ENCODE measurements around the gene ECHS1. TPM values are rescaled to one million over a fixed set of nuclear protein-coding genes. Genes with fewer than 3 reads are reported as not detected.

ECHS1 gene
- total and polyA plus RNA-seq, 9 of the 15 experiments (the other 6 are each of a cell fraction or from before 2014, with no cell fraction given): 16.6 to 100 (median 68.1) TPM

GRCh38 chr10:133415752-133416151, 42.6 kb upstream of the ECHS1 start:
- Histone ChIP-seq H3K9me3 (replicated peaks; ENCODE audit: control insufficient read depth, insufficient read depth, low read depth, low read length) (peaks cover 3% of the 10 kb centered on the region; the same call in 1 of the 2 replicates), H3K27ac (ENCODE audit: extremely low read depth, low read depth, low read length) (no peak overlapping the region), H3K27me3 (ENCODE audit: control insufficient read depth in 2 of 2, insufficient read depth in 2 of 2, low read length in 2 of 2) (no peaks in the 10 kb centered on the region), H3K4me3 (no peak overlapping the region), H2AFZ (ENCODE audit: low read depth, low read length) (no peak overlapping the region), H3K36me3 (ENCODE audit: control insufficient read depth, insufficient read depth, low read length) (peaks cover 15% of the 10 kb centered on the region; the same call in 1 of the 3 replicates), H4K20me1 (replicated peaks; ENCODE audit: control insufficient read depth, insufficient read depth, low read length) (no peaks in the 10 kb centered on the region), H3K79me2 (ENCODE audit: control insufficient read depth, insufficient read depth, low read length) (no peaks in the 10 kb centered on the region), H3K4me2 (ENCODE audit: insufficient read depth, low read length) (no peak overlapping the region), H3K9ac (ENCODE audit: insufficient read depth in 1 of 2, low read depth in 2 of 2, low read length in 2 of 2) (no peak overlapping the region), H3K9me1 (ENCODE audit: control insufficient read depth, insufficient read depth, low read length) (no peaks in the 10 kb centered on the region), H3K4me1 (replicated peaks in 1 of 2; ENCODE audit: control insufficient read depth in 2 of 2, insufficient read depth in 2 of 2, low read length in 2 of 2) (no peaks in the 10 kb centered on the region)
- no peak for FAIRE-seq
- DNase-seq (ENCODE audit: extremely low read depth in 1 of 4, low spot score in 3 of 4): no peak
- TF ChIP-seq ZNF134 (CRISPR knock-in tag; conservative IDR thresholded peaks at IDR 0.05) (no peak), TEAD2 (tag; IDR thresholded peaks at IDR 0.05) (no peak), ZBTB40 (IDR thresholded peaks at IDR 0.05) (no peak), ZBTB40 (CRISPR knock-in tag; IDR thresholded peaks at IDR 0.05) (no peak), SIN3B (IDR thresholded peaks at IDR 0.05; ENCODE audit: low read depth) (no peak), MCM5 (IDR thresholded peaks at IDR 0.05; ENCODE audit: low read depth) (no peak), MCM2 (IDR thresholded peaks at IDR 0.05; ENCODE audit: low read depth) (no peak), POLR2G (IDR thresholded peaks at IDR 0.05; ENCODE audit: low read depth, low read length) (peak; percentile 38; the same call in 1 of the 2 replicates), RBFOX2 (IDR thresholded peaks at IDR 0.05; ENCODE audit: low read depth, low read length) (0 out of 2 replicates have a peak, but pooled peaks have one; percentile 22), PHB2 (IDR thresholded peaks at IDR 0.05; ENCODE audit: low read depth) (no peak)
- ChIA-PET POLR2A (no interaction called here), CTCF (ENCODE audit: low intra/inter-chr PET ratio) (no interaction called here)
- intact Hi-C loops (cut with micrococcal nuclease): no loop called here
- 96% methylated on average over 4 of the region's 25 CpGs for WGBS (ENCODE audit: insufficient coverage, low coverage, missing lambda C conversion rate)
- ATAC-seq: no peak
- BruUV-seq (replicated peaks): no TSS peak
- in situ Hi-C loops (cut with MboI): no loop called here
